ENCODE data around the gene DBNL. TPM values are rescaled to one million over a fixed set of nuclear protein-coding genes. Genes with fewer than 3 reads are reported as not detected.

Gene DBNL
- total and polyA plus RNA-seq, 2 of the 13 experiments (the other 11 are each of a cell fraction or from before 2014, with no cell fraction given), result 20.8 to 35.1 TPM

- TF ChIP-seq HDAC6 (IDR thresholded peaks at IDR 0.05; ENCODE audit: low read depth, low read length) (no peak), SP4 (CRISPR knock-in tag; IDR thresholded peaks at IDR 0.05) (no peak), MATR3 (CRISPR knock-in tag; IDR thresholded peaks at IDR 0.05) (no peak), SAP130 (CRISPR knock-in tag; IDR thresholded peaks at IDR 0.05; ENCODE audit: low read depth) (no peak), BHLHE40 (IDR thresholded peaks at IDR 0.05; ENCODE audit: low read length) (no peak), FOXO4 (CRISPR knock-in tag; conservative IDR thresholded peaks at IDR 0.05) (no peak)
Measured at GRCh38 chr7:44080686-44081265, 36.3 kb downstream of the DBNL start (continued).

- FAIRE-seq (no peak), DNase-seq (ENCODE audit: low spot score) (no peak), ATAC-seq (no peak)
- TSS peak; percentile 64 for BruUV-seq (replicated peaks)
- Histone ChIP-seq H3K4me2 (ENCODE audit: low read depth, low read length) (peak overlapping the region; percentile 81), H3K9me3 (ENCODE audit: low read length) (no peaks in the 10 kb centered on the region), H3K27ac (ENCODE audit: extremely low read length, insufficient read depth, low read length) (peak overlapping the region; percentile 30), H2AFZ (ENCODE audit: low read length) (no peak overlapping the region), H3K27me3 (ENCODE audit: control insufficient read depth in 1 of 2, insufficient read depth in 2 of 2, low read length in 2 of 2) (peaks cover 0 to 14% of the 10 kb centered on the region in 2 experiments; a peak in 2 of 5 replicates), H3K79me2 (ENCODE audit: insufficient read depth, low read length) (no peaks in the 10 kb centered on the region), H3K4me3 (replicated peaks in 1 of 3; ENCODE audit: insufficient read depth in 1 of 3, low read depth in 2 of 3, low read length in 3 of 3) (peak overlapping the region; percentile 71 to 82 (median 76); a peak in 4 of 6 replicates), H3K36me3 (replicated peaks in 1 of 2; ENCODE audit: control insufficient read depth in 1 of 2, insufficient read depth in 2 of 2, low read length in 2 of 2) (peaks cover 6 to 13% of the 10 kb centered on the region in 2 experiments; a peak in 4 of 5 replicates), H3K9ac (ENCODE audit: insufficient read depth, low read depth, low read length) (peak overlapping the region; percentile 17), H3K4me1 (ENCODE audit: insufficient read depth, low read length) (peaks cover 19% of the 10 kb centered on the region), H4K20me1 (ENCODE audit: insufficient read depth, low read length) (no peaks in the 10 kb centered on the region)
- TF ChIP-seq USF2 (IDR thresholded peaks at IDR 0.05; ENCODE audit: low read depth, low read length), result no peak
- no peak for TF ChIP-seq USF2 (CRISPR knock-in tag; IDR thresholded peaks at IDR 0.05; ENCODE audit: borderline replicate concordance)
- no peak for TF ChIP-seq ZNF678 (CRISPR knock-in tag; IDR thresholded peaks at IDR 0.05)
- TF ChIP-seq ZFP90 (CRISPR knock-in tag; IDR thresholded peaks at IDR 0.05; ENCODE audit: borderline replicate concordance), result 0 out of 2 replicates have a peak, but pooled peaks have one; percentile 3
- intact Hi-C loops (cut with micrococcal nuclease; ENCODE audit: unreplicated experiment), result no loop called here
- in situ Hi-C loops (cut with HindIII; ENCODE audit: extremely low pct_ligation_motif_present, low pct_unique_long_range_greater_than_20kb), result no loop called here
- ChIA-PET CTCF (ENCODE audit: low intra/inter-chr PET ratio, low total read pairs) (no interaction called here), POLR2A (interaction anchor here (0.6 to 1.2 kb wide), 5 partner anchors 9 to 1799 kb away, joined by 3 to 4 read pairs (median 3); partner anchors contain the start of gene DBNL)
- WGBS (ENCODE audit: low lambda C conversion rate), result 78% methylated on average over 9 of the region's 9 CpGs
Measured at GRCh38 chr7:44081266-44081748, 36.8 kb downstream of the DBNL start.
